ENCODE data around the gene RALGAPA1.
A peak's percentile ranks its signal among the peaks of the same experiment; 100 is the strongest.

RALGAPA1 gene

GRCh38 chr14:35810963-35811362 is 1.9 kb upstream of the RALGAPA1 start:
- Histone ChIP-seq H3K36me3 (no peaks in the 10 kb centered on the region), H3K9ac (no peak overlapping the region), H3K4me3 (no peak overlapping the region), H3K4me2 (no peak overlapping the region), H4K20me1 (peaks cover 0 to 21% (median 6%) of the 10 kb centered on the region in 11 experiments; a peak in 5 of 22 replicates), H3K9me3 (replicated peaks in 1 of 11) (peaks cover 0 to 4% (median 0%) of the 10 kb centered on the region in 11 experiments; a peak in 1 of 22 replicates), H3K4me1 (peaks cover 13 to 27% (median 19%) of the 10 kb centered on the region in 10 experiments), H3K27me3 (no peaks in the 10 kb centered on the region), H3K27ac (no peak overlapping the region)
- no peak for TF ChIP-seq Cebpa-rat (IDR thresholded peaks at IDR 0.05)

- Histone ChIP-seq H3K4me2 (peak overlapping the region in 9 of 11 experiments; percentile 3 to 92 (median 34); a peak in 13 of 22 replicates), H3K4me1 (peaks cover 13 to 27% (median 19%) of the 10 kb centered on the region in 10 experiments), H3K9me3 (replicated peaks in 1 of 11) (peaks cover 0 to 4% (median 0%) of the 10 kb centered on the region in 11 experiments; a peak in 1 of 22 replicates), H4K20me1 (peaks cover 0 to 21% (median 6%) of the 10 kb centered on the region in 11 experiments; a peak in 6 of 22 replicates), H3K9ac (no peak overlapping the region; a peak in 1 of 22 replicates), H3K4me3 (peak overlapping the region; percentile 72 to 91 (median 80); a peak in 16 of 20 replicates), H3K27me3 (no peaks in the 10 kb centered on the region), H3K27ac (peak overlapping the region in 2 of 11 experiments; percentile 79 to 82; a peak in 3 of 22 replicates), H3K36me3 (no peaks in the 10 kb centered on the region; a peak in 1 of 22 replicates)
- TF ChIP-seq Cebpa-rat (IDR thresholded peaks at IDR 0.05): no peak
These were observed 502 bp upstream of the RALGAPA1 start for GRCh38 chr14:35809597-35809996.

- Histone ChIP-seq H3K9me3 (replicated peaks in 1 of 11) (peaks cover 0 to 4% (median 0%) of the 10 kb centered on the region in 11 experiments; a peak in 1 of 22 replicates), H3K4me3 (peak overlapping the region; percentile 72 to 91 (median 80)), H3K4me1 (peaks cover 13 to 27% (median 19%) of the 10 kb centered on the region in 10 experiments), H3K4me2 (peak overlapping the region; percentile 77 to 92 (median 87)), H3K9ac (peak overlapping the region; percentile 82 to 91 (median 84)), H4K20me1 (peaks cover 0 to 21% (median 6%) of the 10 kb centered on the region in 11 experiments; a peak in 6 of 22 replicates), H3K36me3 (peaks cover 0 to 5% (median 0%) of the 10 kb centered on the region in 11 experiments; a peak in 1 of 22 replicates), H3K27me3 (no peaks in the 10 kb centered on the region), H3K27ac (peak overlapping the region; percentile 78 to 86 (median 82))
- TF ChIP-seq Cebpa-rat (IDR thresholded peaks at IDR 0.05): no peak
These were observed 938 bp downstream of the RALGAPA1 start for GRCh38 chr14:35808076-35808637.

- peak overlapping the region; percentile 77 to 92 (median 87) for H3K4me2 ChIP-seq
- peaks cover 0 to 26% (median 6%) of the 10 kb centered on the region in 11 experiments; a peak in 6 of 22 replicates for H4K20me1 ChIP-seq
- no peaks in the 10 kb centered on the region for H3K27me3 ChIP-seq
- peak overlapping the region; percentile 72 to 91 (median 80); a peak in 18 of 20 replicates for H3K4me3 ChIP-seq
- peak overlapping the region in 3 of 11 experiments; percentile 84 to 91 (median 86); a peak in 3 of 22 replicates for H3K9ac ChIP-seq
- peaks cover 0 to 3% (median 0%) of the 10 kb centered on the region in 11 experiments; a peak in 1 of 22 replicates for H3K9me3 ChIP-seq (replicated peaks in 1 of 11)
- H3K36me3 ChIP-seq: peaks cover 0 to 11% (median 0%) of the 10 kb centered on the region in 11 experiments; a peak in 1 of 22 replicates
- no peak for TF ChIP-seq Cebpa-rat (IDR thresholded peaks at IDR 0.05)
- no peak overlapping the region for H3K27ac ChIP-seq
- H3K4me1 ChIP-seq: peaks cover 13 to 27% (median 19%) of the 10 kb centered on the region in 10 experiments
These were observed 1.7 kb downstream of the RALGAPA1 start for GRCh38 chr14:35807131-35807961.

- Histone ChIP-seq H3K4me3 (no peak overlapping the region), H4K20me1 (peaks cover 0 to 26% (median 6%) of the 10 kb centered on the region in 11 experiments; a peak in 7 of 22 replicates), H3K9me3 (replicated peaks in 1 of 11) (no peaks in the 10 kb centered on the region), H3K27ac (no peak overlapping the region), H3K4me2 (peak overlapping the region in 7 of 11 experiments; percentile 12 to 92 (median 77); a peak in 6 of 22 replicates), H3K27me3 (no peaks in the 10 kb centered on the region), H3K36me3 (peaks cover 0 to 11% (median 0%) of the 10 kb centered on the region in 11 experiments; a peak in 1 of 22 replicates), H3K9ac (no peak overlapping the region; a peak in 1 of 22 replicates), H3K4me1 (peaks cover 13 to 27% (median 19%) of the 10 kb centered on the region in 10 experiments)
- no peak for TF ChIP-seq Cebpa-rat (IDR thresholded peaks at IDR 0.05)
These were observed 2.8 kb downstream of the RALGAPA1 start for GRCh38 chr14:35806006-35806907.

GRCh38 chr14:35797796-35798195 is 11.3 kb downstream of the RALGAPA1 start:
- H3K9ac ChIP-seq: no peak overlapping the region
- no peak overlapping the region for H3K4me2 ChIP-seq
- no peaks in the 10 kb centered on the region for H3K9me3 ChIP-seq (replicated peaks in 1 of 11)
- no peaks in the 10 kb centered on the region for H3K27me3 ChIP-seq
- H3K27ac ChIP-seq: no peak overlapping the region
- 0 out of 22 replicates have a peak, but pooled peaks cover 0 to 4% (median 0%) of the 10 kb centered on the region in 11 experiments for H3K36me3 ChIP-seq
- TF ChIP-seq Cebpa-rat (IDR thresholded peaks at IDR 0.05): no peak
- peaks cover 0 to 36% (median 4%) of the 10 kb centered on the region in 11 experiments; a peak in 12 of 22 replicates for H4K20me1 ChIP-seq
- no peak overlapping the region for H3K4me3 ChIP-seq
- H3K4me1 ChIP-seq: no peaks in the 10 kb centered on the region

GRCh38 chr14:35789651-35790050 is 19.4 kb downstream of the RALGAPA1 start:
- TF ChIP-seq Cebpa-rat (IDR thresholded peaks at IDR 0.05): no peak

GRCh38 chr14:35786856-35787255 is 22.2 kb downstream of the RALGAPA1 start:
- Histone ChIP-seq H3K9me3 (replicated peaks in 1 of 11) (peaks cover 0 to 12% (median 6%) of the 10 kb centered on the region in 11 experiments; a peak in 9 of 22 replicates), H3K27ac (no peak overlapping the region), H3K36me3 (no peaks in the 10 kb centered on the region; a peak in 1 of 22 replicates), H3K4me1 (no peaks in the 10 kb centered on the region), H3K4me2 (no peak overlapping the region), H3K27me3 (no peaks in the 10 kb centered on the region), H3K9ac (no peak overlapping the region), H4K20me1 (peaks cover 0 to 8% (median 0%) of the 10 kb centered on the region in 11 experiments; a peak in 3 of 22 replicates), H3K4me3 (no peak overlapping the region)
- TF ChIP-seq Cebpa-rat (IDR thresholded peaks at IDR 0.05): no peak

More at GRCh38 chr14:35789651-35790050, 19.4 kb downstream of the RALGAPA1 start:
- Histone ChIP-seq H3K9ac (no peak overlapping the region), H3K36me3 (no peaks in the 10 kb centered on the region; a peak in 2 of 22 replicates), H3K27ac (no peak overlapping the region), H3K27me3 (no peaks in the 10 kb centered on the region), H3K4me1 (no peaks in the 10 kb centered on the region), H4K20me1 (peaks cover 0 to 8% (median 0%) of the 10 kb centered on the region in 11 experiments; a peak in 2 of 22 replicates), H3K4me3 (no peak overlapping the region), H3K4me2 (no peak overlapping the region), H3K9me3 (replicated peaks in 1 of 11) (no peaks in the 10 kb centered on the region; a peak in 1 of 22 replicates)
